CD8-positive, alpha-beta memory T cell (primary cell): Measurements from ENCODE around the gene CEP112. TPM values are rescaled to one million over a fixed set of nuclear protein-coding genes. Genes with fewer than 3 reads are reported as not detected.
"Not testable (repeated sequence)": the region's sequence is repeated elsewhere in the genome, so short reads cannot be mapped to it uniquely, and the experiment has no call there.

Experiments
- CTCF ChIA-PET: fragments of 350-600 bp; sonication (Branson Sonifier 250); formaldehyde crosslinking; loops from one replicate; lab custom pipeline; 2021; ENCODE audit warnings: antibody characterized with exemption; lab: Charles Lee
- POLR2A ChIA-PET: fragments of 350-600 bp; sonication (Branson Sonifier 250); formaldehyde crosslinking; loops from one replicate; lab custom pipeline; 2021; ENCODE audit warnings: antibody characterized with exemption; lab: Charles Lee
- DNase-seq, 5 donors: peaks; one replicate each; pipeline versions ENCODE4 v3.0.0 to v3.0.0-alpha.2; 2020 to 2022; ENCODE audit warnings: mixed read lengths in 1 of 5
- H3K27ac ChIP-seq: one replicate; pipeline ENCODE4 v1.7.0; 2013; ENCODE audit warnings: low read depth, mild to moderate bottlenecking, low read length, moderate library complexity
- H3K27me3 ChIP-seq: 2 replicates; pipeline ENCODE4 v1.7.0; 2013; ENCODE audit warnings: low read length, mild to moderate bottlenecking; ENCODE audit not compliant: insufficient read depth, poor library complexity, severe bottlenecking
- H3K36me3 ChIP-seq: 2 replicates; pipeline ENCODE4 v1.7.0; 2013; ENCODE audit warnings: mild to moderate bottlenecking, low read length, moderate library complexity; ENCODE audit not compliant: insufficient read depth
- H3K4me1 ChIP-seq: 2 replicates; pipeline ENCODE4 v1.7.0; 2013; ENCODE audit warnings: mild to moderate bottlenecking, low read length, moderate library complexity; ENCODE audit not compliant: insufficient read depth
- H3K4me3 ChIP-seq: 2 replicates; pipeline ENCODE4 v1.7.0; 2013; ENCODE audit warnings: mild to moderate bottlenecking, low read length
- H3K9me3 ChIP-seq: 2 replicates; pipeline ENCODE4 v1.7.0; 2013; ENCODE audit warnings: mild to moderate bottlenecking, low read length
- H3K27ac Mint-ChIP-seq, 8 donors: one replicate each; pipeline ENCODE4 v1.8.0; 2020 to 2021; ENCODE audit warnings: mixed read lengths in 8 of 8, mild to moderate bottlenecking in 6 of 8, inconsistent platforms in 3 of 8, moderate library complexity in 3 of 8
- H3K27me3 Mint-ChIP-seq, 2 donors: one replicate each; pipeline ENCODE4 v1.8.0; 2020 to 2021; ENCODE audit warnings: mixed read lengths in 2 of 2, mild to moderate bottlenecking in 1 of 2, moderate library complexity in 1 of 2
- H3K36me3 Mint-ChIP-seq, 3 donors: one replicate each; pipeline ENCODE4 v1.8.0; 2020 to 2021; ENCODE audit warnings: mixed read lengths in 3 of 3, inconsistent platforms in 1 of 3, mild to moderate bottlenecking in 1 of 3
- H3K4me1 Mint-ChIP-seq, 3 donors: one replicate each; pipeline ENCODE4 v1.8.0; 2020 to 2021; ENCODE audit warnings: mixed read lengths in 3 of 3, inconsistent platforms in 1 of 3, mild to moderate bottlenecking in 1 of 3
- H3K4me3 Mint-ChIP-seq, 7 donors: one replicate each; pipeline ENCODE4 v1.8.0; 2020 to 2021; ENCODE audit warnings: mixed read lengths in 7 of 7, mild to moderate bottlenecking in 6 of 7, moderate library complexity in 4 of 7, inconsistent platforms in 2 of 7
- H3K9me3 Mint-ChIP-seq, 5 donors: one replicate each; pipeline ENCODE4 v1.8.0; 2020 to 2022; ENCODE audit warnings: mixed read lengths in 5 of 5, mild to moderate bottlenecking in 3 of 5, moderate library complexity in 2 of 5, inconsistent platforms in 1 of 5
- polyA plus RNA-seq: library from polyadenylated mRNA; unstranded; fragments of 300-500 nt; fragmentation: Illumina TruSeq; gene quantifications from one replicate; pipeline ENCODE4 v1.2.3, GENCODE V29; 2021
- total RNA-seq, 2 experiments: library from RNA; stranded (reverse); gene quantifications; one replicate each; pipeline ENCODE4 v1.2.3, GENCODE V29; 2021

CEP112 gene
- total and polyA plus RNA-seq, 3 experiments from 2014 or later, result 0.64 to 4.5 (median 3.0) TPM

DNA sequence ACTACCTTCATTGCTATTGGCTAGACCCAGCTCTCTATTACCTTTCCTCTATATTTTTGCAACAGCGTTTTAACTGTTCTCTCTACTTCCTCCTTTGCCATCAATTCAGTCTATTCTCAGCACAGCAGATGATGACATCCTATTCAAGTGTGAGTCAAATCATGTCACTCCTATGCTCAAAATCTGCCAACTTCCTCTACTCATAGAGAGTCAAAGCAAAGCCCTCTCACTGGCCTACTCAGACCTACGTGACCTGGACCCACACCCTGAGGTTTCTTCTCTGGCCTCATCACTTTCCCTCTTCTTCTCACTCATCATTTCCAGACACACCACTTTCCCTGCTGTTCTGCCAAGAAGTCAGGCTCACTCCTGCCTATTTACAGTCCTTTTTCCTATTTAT, 341.4 kb downstream of the CEP112 start:
- no peak for DNase-seq
- ChIA-PET CTCF (no interaction called here), POLR2A (no interaction called here)
- Mint-ChIP-seq H3K4me1 (no peaks in the 10 kb centered on the region), H3K4me3 (no peak overlapping the region), H3K36me3 (peaks cover 0 to 5% (median 0%) of the 10 kb centered on the region in 3 donors), H3K9me3 (no peaks in the 10 kb centered on the region), H3K27me3 (peaks cover 0 to 7% of the 10 kb centered on the region in 2 donors), H3K27ac (no peak overlapping the region)
- H3K9me3 ChIP-seq, result no peaks in the 10 kb centered on the region
- H3K4me3 ChIP-seq, result no peak overlapping the region
- no peaks in the 10 kb centered on the region for H3K27me3 ChIP-seq
- H3K4me1 ChIP-seq, result no peaks in the 10 kb centered on the region
- no peaks in the 10 kb centered on the region for H3K36me3 ChIP-seq
- H3K27ac ChIP-seq, result no peak overlapping the region

DNA sequence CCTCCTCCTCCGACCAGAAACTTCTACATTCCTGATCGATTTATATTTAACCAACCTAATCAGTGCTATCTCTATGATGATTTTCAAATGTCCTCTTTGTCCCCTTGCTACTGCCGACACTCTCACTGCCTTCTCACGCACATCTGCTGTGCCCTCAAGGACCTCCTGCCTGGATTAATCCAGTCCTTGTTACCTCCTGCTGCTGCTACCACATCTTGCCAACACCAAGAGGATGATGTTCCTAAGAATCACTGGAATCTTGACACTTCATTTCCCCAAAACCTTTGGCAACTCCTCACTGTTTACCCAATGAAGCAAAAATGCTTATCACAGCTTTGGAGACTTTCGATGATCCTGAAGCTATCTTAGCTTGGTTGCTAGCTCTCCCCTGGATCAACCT, 343.2 kb downstream of the CEP112 start:
- Mint-ChIP-seq H3K4me1 (no peaks in the 10 kb centered on the region), H3K27ac (no peak overlapping the region), H3K9me3 (no peaks in the 10 kb centered on the region), H3K27me3 (peaks cover 0 to 7% of the 10 kb centered on the region in 2 donors), H3K4me3 (no peak overlapping the region), H3K36me3 (peaks cover 0 to 5% (median 0%) of the 10 kb centered on the region in 3 donors)
- H3K4me3 ChIP-seq, result no peak overlapping the region
- ChIA-PET CTCF (no interaction called here), POLR2A (no interaction called here)
- no peak overlapping the region for H3K27ac ChIP-seq
- no peaks in the 10 kb centered on the region for H3K4me1 ChIP-seq
- DNase-seq, result no peak
- no peaks in the 10 kb centered on the region for H3K27me3 ChIP-seq
- no peaks in the 10 kb centered on the region for H3K36me3 ChIP-seq
- H3K9me3 ChIP-seq, result no peaks in the 10 kb centered on the region

DNA sequence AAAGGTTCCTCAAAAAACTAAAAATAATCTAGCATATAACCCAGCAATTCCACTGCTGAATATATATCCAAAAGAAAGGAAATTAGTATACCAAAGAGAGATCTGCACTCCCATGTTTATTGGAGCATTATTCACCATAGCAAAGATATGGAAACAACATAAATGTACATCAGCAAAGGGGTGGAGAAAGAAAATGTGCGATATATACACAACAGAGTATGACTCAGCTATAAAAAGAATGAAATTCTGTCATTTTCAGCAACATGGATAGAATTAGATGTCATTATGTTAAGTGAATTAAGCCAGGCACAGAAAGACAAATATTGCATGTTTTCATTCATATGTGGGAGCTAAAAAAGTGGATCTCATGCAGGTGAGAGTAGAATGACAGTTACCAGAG, 350.8 kb downstream of the CEP112 start:
- H3K4me1 ChIP-seq, result no peaks in the 10 kb centered on the region
- peaks cover 0 to 3% of the 10 kb centered on the region in 2 donors for H3K27me3 Mint-ChIP-seq
- H3K27ac ChIP-seq, result no peak overlapping the region
- no peak overlapping the region for H3K4me3 Mint-ChIP-seq
- no peaks in the 10 kb centered on the region for H3K36me3 ChIP-seq
- no peak for DNase-seq
- no peaks in the 10 kb centered on the region for H3K4me1 Mint-ChIP-seq
- no peak overlapping the region for H3K4me3 ChIP-seq
- peaks cover 0 to 12% (median 5%) of the 10 kb centered on the region in 5 donors for H3K9me3 Mint-ChIP-seq
- POLR2A ChIA-PET, result no interaction called here
- H3K36me3 Mint-ChIP-seq, result peaks cover 0 to 21% (median 0%) of the 10 kb centered on the region in 3 donors
- CTCF ChIA-PET, result no interaction called here
- no peaks in the 10 kb centered on the region for H3K27me3 ChIP-seq
- H3K9me3 ChIP-seq, result no peaks in the 10 kb centered on the region
- no peak overlapping the region for H3K27ac Mint-ChIP-seq

DNA sequence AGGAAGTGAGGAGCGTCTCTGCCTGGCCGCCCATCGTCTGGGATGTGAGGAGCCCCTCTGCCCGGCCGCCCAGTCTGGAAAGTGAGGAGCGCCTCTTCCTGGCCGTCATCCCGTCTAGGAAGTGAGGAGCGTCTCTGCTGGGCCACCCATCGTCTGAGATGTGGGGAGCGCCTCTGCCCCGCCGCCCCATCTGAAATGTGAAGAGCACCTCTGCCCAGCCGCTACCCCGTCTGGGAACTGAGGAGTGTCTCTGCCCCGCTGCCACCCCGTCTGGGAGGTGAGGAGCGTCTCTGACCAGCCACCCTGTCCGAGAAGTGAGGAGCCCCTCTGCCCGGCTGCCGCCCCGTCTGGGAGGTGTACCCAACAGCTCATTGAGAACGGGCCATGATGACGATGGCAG, 354.7 kb downstream of the CEP112 start:
- POLR2A ChIA-PET, H3K36me3 ChIP-seq, H3K4me3 Mint-ChIP-seq, CTCF ChIA-PET, H3K4me1 ChIP-seq, H3K27ac ChIP-seq, H3K4me1 Mint-ChIP-seq, DNase-seq, H3K4me3 ChIP-seq, H3K9me3 ChIP-seq, H3K27me3 ChIP-seq, H3K27ac Mint-ChIP-seq: not testable (repeated sequence)
- Mint-ChIP-seq H3K36me3 (peaks cover 3 to 45% (median 6%) of the 10 kb centered on the region in 3 donors), H3K27me3 (peaks cover 5 to 17% of the 10 kb centered on the region in 2 donors), H3K9me3 (peaks cover 21 to 37% (median 32%) of the 10 kb centered on the region in 5 donors)

DNA sequence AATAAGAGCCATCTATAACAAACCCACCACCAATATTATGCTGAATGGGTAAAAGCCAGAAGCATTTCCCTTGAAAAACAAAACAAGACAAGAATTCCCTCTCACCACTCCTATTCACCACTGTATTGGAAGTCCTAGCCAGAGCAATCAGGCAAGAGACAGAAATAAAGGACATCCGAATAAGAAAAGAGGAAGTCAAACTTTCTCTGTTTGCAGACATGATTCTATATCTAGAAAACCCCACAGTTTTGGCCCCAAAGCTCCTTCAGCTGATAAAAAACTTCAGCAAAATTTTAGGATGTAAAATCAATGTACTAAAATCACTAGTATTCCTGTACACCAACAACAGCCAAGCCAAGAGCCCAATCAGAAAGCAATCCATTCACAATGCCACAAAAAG, 358.7 kb downstream of the CEP112 start:
- H3K4me1 Mint-ChIP-seq, result no peaks in the 10 kb centered on the region
- Histone ChIP-seq H3K9me3 (no peaks in the 10 kb centered on the region), H3K27me3 (no peaks in the 10 kb centered on the region), H3K36me3 (no peaks in the 10 kb centered on the region), H3K4me3 (no peak overlapping the region), H3K4me1 (no peaks in the 10 kb centered on the region), H3K27ac (no peak overlapping the region)
- DNase-seq, result no peak
- CTCF ChIA-PET, result no interaction called here
- H3K27ac Mint-ChIP-seq, result no peak overlapping the region
- peaks cover 5 to 45% (median 11%) of the 10 kb centered on the region in 3 donors for H3K36me3 Mint-ChIP-seq
- POLR2A ChIA-PET, result no interaction called here
- H3K27me3 Mint-ChIP-seq, result peaks cover 1 to 23% of the 10 kb centered on the region in 2 donors
- H3K4me3 Mint-ChIP-seq, result no peak overlapping the region
- peaks cover 36 to 49% (median 40%) of the 10 kb centered on the region in 5 donors for H3K9me3 Mint-ChIP-seq

DNA sequence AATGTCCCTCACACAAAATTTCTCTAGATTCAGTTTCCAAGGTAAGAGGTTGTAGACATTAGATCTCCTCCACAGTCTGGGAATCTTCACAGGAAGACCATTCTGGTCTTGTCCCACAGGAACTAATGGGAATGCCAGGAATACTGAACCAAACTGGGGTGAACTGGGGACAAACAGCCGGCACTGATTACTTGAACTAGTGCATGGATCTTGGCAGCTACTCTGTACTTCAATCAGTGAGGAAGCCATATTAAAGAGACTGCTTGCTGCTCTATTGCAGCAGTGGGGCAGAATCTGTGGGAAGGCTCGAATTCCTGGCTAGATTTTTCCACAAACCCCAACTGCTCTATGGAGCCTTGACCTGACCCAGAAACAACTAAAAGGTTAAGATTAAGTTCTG, 361.6 kb downstream of the CEP112 start:
- H3K27me3 ChIP-seq, result no peaks in the 10 kb centered on the region
- DNase-seq, result no peak
- ChIA-PET CTCF (no interaction called here), POLR2A (no interaction called here)
- H3K4me3 ChIP-seq, result no peak overlapping the region
- H3K36me3 ChIP-seq, result no peaks in the 10 kb centered on the region
- Mint-ChIP-seq H3K9me3 (peaks cover 37 to 42% (median 41%) of the 10 kb centered on the region in 5 donors), H3K4me1 (no peaks in the 10 kb centered on the region), H3K27ac (no peak overlapping the region), H3K4me3 (no peak overlapping the region), H3K36me3 (peaks cover 5 to 47% (median 11%) of the 10 kb centered on the region in 3 donors), H3K27me3 (peaks cover 3 to 23% of the 10 kb centered on the region in 2 donors)
- H3K9me3 ChIP-seq, result no peaks in the 10 kb centered on the region
- H3K27ac ChIP-seq, result no peak overlapping the region
- H3K4me1 ChIP-seq, result no peaks in the 10 kb centered on the region

DNA sequence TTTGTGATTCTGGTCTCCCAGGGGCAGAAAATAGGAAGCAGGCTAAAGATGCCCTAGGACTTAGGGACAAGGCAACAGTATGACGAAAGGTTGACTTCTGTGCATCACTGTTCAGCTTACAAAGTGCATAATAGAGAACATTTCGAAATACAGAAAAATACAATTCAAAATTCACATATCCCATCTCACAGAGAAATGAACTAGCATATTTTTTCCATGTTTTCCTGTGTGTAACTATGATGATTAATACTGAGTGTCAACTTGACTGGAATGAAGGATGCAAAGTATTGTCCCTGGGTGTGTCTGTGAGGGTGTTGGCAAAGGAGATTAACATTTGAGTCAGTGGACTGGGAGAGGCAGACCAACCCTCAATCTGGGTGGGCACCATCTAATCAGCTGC, 365.4 kb downstream of the CEP112 start:
- CTCF ChIA-PET, H3K27me3 ChIP-seq, H3K4me3 ChIP-seq, POLR2A ChIA-PET, H3K27ac Mint-ChIP-seq, H3K36me3 ChIP-seq, H3K27ac ChIP-seq, H3K4me3 Mint-ChIP-seq, H3K4me1 ChIP-seq, H3K4me1 Mint-ChIP-seq, H3K27me3 Mint-ChIP-seq, DNase-seq, H3K9me3 ChIP-seq: not testable (repeated sequence)
- Mint-ChIP-seq H3K9me3 (peaks cover 1 to 15% (median 12%) of the 10 kb centered on the region in 5 donors), H3K36me3 (peaks cover 0 to 24% (median 2%) of the 10 kb centered on the region in 3 donors)

DNA sequence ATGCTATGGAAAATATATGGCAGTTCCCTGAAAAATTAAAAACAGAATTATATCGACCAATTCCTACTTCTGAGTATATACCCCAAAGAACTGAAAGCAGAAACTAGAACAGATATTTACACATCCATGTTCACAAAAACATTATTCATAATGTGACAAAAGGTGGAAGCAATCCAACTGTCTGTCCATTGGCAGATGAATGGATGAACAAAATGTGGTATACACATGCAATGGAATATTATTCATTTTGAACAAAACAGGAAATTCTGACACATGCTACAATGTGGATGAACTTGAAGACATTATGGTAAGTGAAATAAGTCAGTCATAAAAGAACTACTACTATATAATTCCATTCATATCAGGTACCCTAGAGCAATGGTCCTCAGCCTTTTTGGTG, 367.0 kb downstream of the CEP112 start:
- Histone ChIP-seq H3K9me3 (no peaks in the 10 kb centered on the region), H3K36me3 (no peaks in the 10 kb centered on the region), H3K27ac (no peak overlapping the region), H3K4me3 (no peak overlapping the region), H3K27me3 (no peaks in the 10 kb centered on the region), H3K4me1 (no peaks in the 10 kb centered on the region)
- Mint-ChIP-seq H3K4me1 (no peaks in the 10 kb centered on the region), H3K9me3 (peaks cover 0 to 6% (median 2%) of the 10 kb centered on the region in 5 donors), H3K27me3 (peaks cover 1 to 4% of the 10 kb centered on the region in 2 donors), H3K4me3 (no peak overlapping the region), H3K36me3 (peaks cover 0 to 12% (median 2%) of the 10 kb centered on the region in 3 donors), H3K27ac (no peak overlapping the region)
- POLR2A ChIA-PET, result no interaction called here
- CTCF ChIA-PET, result no interaction called here
- DNase-seq, result no peak
